Duodenal mucosa (tissue), 2 donors: ENCODE data around the gene PUS7L.

Source experiments
- H3K27ac ChIP-seq: one replicate; pipeline ENCODE4 v1.7.0; 2013; ENCODE audit warnings: low read depth, low read length
- H3K27me3 ChIP-seq, 2 donors: one replicate each; pipeline ENCODE4 v1.7.0; 2013; ENCODE audit warnings: low read length in 2 of 2, control low read depth in 1 of 2; ENCODE audit not compliant: insufficient read depth in 2 of 2, control insufficient read depth in 1 of 2
- H3K36me3 ChIP-seq, 2 donors: one replicate each; pipeline ENCODE4 v1.7.0; 2013; ENCODE audit warnings: low read length in 2 of 2, control low read depth in 1 of 2; ENCODE audit not compliant: insufficient read depth in 2 of 2, control insufficient read depth in 1 of 2
- H3K4me1 ChIP-seq, 2 donors: one replicate each; pipeline ENCODE4 v1.7.0; 2013; ENCODE audit warnings: low read length in 2 of 2, control low read depth in 1 of 2; ENCODE audit not compliant: insufficient read depth in 2 of 2, control insufficient read depth in 1 of 2
- H3K4me3 ChIP-seq, 2 donors: one replicate each; pipeline ENCODE4 v1.7.0; 2013; ENCODE audit warnings: low read length in 2 of 2, low read depth in 1 of 2
- H3K9ac ChIP-seq, 2 donors: one replicate each; pipeline ENCODE4 v1.7.0; 2013; ENCODE audit warnings: low read length in 2 of 2, low read depth in 1 of 2
- H3K9me3 ChIP-seq, 2 donors: one replicate each; pipeline ENCODE4 v1.7.0; 2013; ENCODE audit warnings: low read length in 2 of 2, control low read depth in 1 of 2; ENCODE audit not compliant: control insufficient read depth in 1 of 2

The PUS7L gene

GRCh38 chr12:43758728-43759563, at the start of gene PUS7L, which contains the start of gene IRAK4:
Gene PUS7L (minus strand): TSS chr12:43758790. CDS start chr12:43755245, 3,545 bp downstream.
Gene IRAK4 (plus strand): TSS chr12:43758951. CDS start chr12:43768112, 9,161 bp downstream.
- H3K36me3 ChIP-seq = peaks cover 0 to 5% of the 10 kb centered on the region in 2 donors

DNA sequence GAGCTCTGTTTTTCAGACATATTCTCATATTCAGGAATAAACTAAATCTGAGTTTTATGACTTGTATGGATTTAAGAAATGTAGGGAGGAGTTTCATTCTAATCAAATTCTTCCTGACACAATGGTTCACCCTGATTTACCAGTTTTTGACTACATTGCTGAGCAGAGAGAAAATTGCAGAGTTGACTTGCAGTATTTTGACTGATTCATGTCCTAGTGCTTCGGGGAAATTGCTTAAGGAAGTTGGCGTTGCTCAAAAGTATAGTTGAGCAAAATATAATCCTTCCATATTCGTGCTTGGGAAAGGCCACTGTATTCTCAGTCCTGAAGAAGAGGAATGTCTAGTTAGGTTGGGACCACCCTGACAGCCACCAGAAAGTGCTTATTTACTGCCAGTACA, 48.8 kb upstream of the PUS7L start:
- H3K9ac ChIP-seq = no peak overlapping the region
- H3K27ac ChIP-seq = no peak overlapping the region
- H3K9me3 ChIP-seq = no peaks in the 10 kb centered on the region
- peaks cover 11 to 22% of the 10 kb centered on the region in 2 donors for H3K4me1 ChIP-seq
- peaks cover 5% of the 10 kb centered on the region in 2 donors for H3K36me3 ChIP-seq
- no peaks in the 10 kb centered on the region for H3K27me3 ChIP-seq
- no peak overlapping the region for H3K4me3 ChIP-seq

More at GRCh38 chr12:43758728-43759563, at the start of gene PUS7L, which contains the start of gene IRAK4:
- H3K27ac ChIP-seq = peak within 1 kb of the TSS; percentile 94
- H3K27me3 ChIP-seq = no peaks in the 10 kb centered on the region
- peak within 1 kb of the TSS; percentile 88 to 91 for H3K4me3 ChIP-seq
- no peaks in the 10 kb centered on the region for H3K9me3 ChIP-seq
- peaks cover 31 to 36% of the 10 kb centered on the region in 2 donors for H3K4me1 ChIP-seq
- peak within 1 kb of the TSS; percentile 90 to 93 for H3K9ac ChIP-seq

- H3K27me3 ChIP-seq = no peaks in the 10 kb centered on the region
- H3K9ac ChIP-seq = peak overlapping the region; percentile 87 to 97
- no peaks in the 10 kb centered on the region for H3K9me3 ChIP-seq
- H3K27ac ChIP-seq = peak overlapping the region; percentile 95
- H3K4me1 ChIP-seq = peaks cover 11 to 22% of the 10 kb centered on the region in 2 donors
- peaks cover 5 to 9% of the 10 kb centered on the region in 2 donors for H3K36me3 ChIP-seq
- peak overlapping the region; percentile 98 for H3K4me3 ChIP-seq
These were observed 48.1 kb upstream of the PUS7L start for GRCh38 chr12:43806737-43807072.

- no peaks in the 10 kb centered on the region for H3K9me3 ChIP-seq
- no peaks in the 10 kb centered on the region for H3K27me3 ChIP-seq
- peaks cover 5 to 13% of the 10 kb centered on the region in 2 donors for H3K36me3 ChIP-seq
- H3K9ac ChIP-seq = peak within 1 kb of the TSS; percentile 92 to 97
- peak within 1 kb of the TSS; percentile 95 for H3K27ac ChIP-seq
- H3K4me1 ChIP-seq = peaks cover 11 to 22% of the 10 kb centered on the region in 2 donors
- H3K4me3 ChIP-seq = peak within 1 kb of the TSS; percentile 98
These were observed 47.5 kb upstream of the PUS7L start, which contains the start of gene TWF1 for GRCh38 chr12:43805860-43806736. Gene TWF1 (minus strand): TSS chr12:43806317. CDS start chr12:43806245, 72 bp downstream.

DNA sequence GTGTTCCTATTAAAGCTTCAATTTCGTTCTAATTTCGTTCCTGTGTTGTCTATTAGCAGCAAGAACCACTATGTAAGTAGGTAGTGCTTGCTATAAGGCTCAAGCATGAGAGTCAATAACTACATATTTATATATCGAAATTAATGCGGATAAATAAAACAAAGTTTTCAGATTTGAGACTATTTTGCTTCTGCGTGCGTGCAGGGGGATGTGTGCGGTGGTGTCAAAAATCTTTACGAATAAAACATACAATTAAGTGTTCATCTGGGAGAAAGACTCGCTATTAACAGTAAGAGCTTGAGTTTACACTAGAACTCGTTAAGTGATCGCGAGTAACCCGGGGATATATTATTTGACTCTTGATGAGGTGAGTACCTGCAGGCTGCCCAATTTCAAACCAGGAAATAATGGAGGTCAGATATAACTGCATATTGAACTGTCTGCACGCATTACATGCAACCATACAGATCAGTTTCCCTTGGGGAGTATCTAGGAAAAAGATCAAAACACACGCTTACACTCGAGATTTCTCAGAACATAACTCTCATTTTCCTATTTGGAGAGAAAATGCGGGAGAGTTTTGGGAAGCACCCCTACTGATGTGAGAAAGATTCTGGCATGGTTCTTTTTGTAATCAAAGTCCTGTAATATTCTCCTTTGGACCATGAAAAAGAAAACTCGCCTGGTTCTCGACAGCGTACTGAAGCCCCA, 46.7 kb upstream of the PUS7L start:
- no peaks in the 10 kb centered on the region for H3K9me3 ChIP-seq
- H3K27me3 ChIP-seq = no peaks in the 10 kb centered on the region
- peaks cover 11 to 22% of the 10 kb centered on the region in 2 donors for H3K4me1 ChIP-seq
- peak overlapping the region; percentile 95 for H3K27ac ChIP-seq
- peaks cover 5 to 20% of the 10 kb centered on the region in 2 donors for H3K36me3 ChIP-seq
- peak overlapping the region; percentile 98 for H3K4me3 ChIP-seq
- H3K9ac ChIP-seq = peak overlapping the region; percentile 92 to 97

DNA sequence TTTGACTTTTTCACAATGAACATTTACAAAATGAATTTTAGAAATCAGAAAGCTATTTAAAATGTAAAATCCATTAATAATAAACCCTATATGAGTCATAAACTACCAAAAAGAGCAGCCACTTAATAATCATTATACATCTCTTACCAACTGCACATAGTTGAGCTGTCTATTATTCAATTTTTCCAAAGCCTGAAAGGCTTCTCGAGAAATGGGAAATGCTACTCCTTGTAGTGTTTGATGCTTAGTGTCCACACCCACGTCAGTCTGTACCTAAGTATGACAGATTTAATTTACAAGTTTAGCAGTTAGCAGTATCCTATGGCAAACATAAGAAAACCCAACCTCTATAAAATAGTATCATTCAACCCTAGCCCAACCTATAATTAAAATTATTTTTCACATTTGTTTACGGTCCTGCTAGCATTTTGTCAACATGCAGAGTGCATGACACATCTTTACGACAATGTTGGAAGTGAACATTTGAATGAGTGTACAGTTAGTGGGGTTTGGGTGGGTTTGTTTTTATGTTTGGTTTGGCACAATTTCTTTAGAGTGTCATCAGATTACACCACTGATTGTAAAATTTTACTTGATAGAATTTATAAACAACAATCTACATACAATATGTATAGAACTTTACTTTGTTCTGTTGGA, 39.1 kb upstream of the PUS7L start:
- Histone ChIP-seq H3K9me3 (no peaks in the 10 kb centered on the region), H3K36me3 (peaks cover 20 to 63% of the 10 kb centered on the region in 2 donors), H3K27ac (no peak overlapping the region), H3K4me1 (peaks cover 0 to under 1% of the 10 kb centered on the region in 2 donors), H3K27me3 (no peaks in the 10 kb centered on the region), H3K4me3 (no peak overlapping the region), H3K9ac (no peak overlapping the region)

GRCh38 chr12:43795716-43796280, 37.2 kb upstream of the PUS7L start:
- Histone ChIP-seq H3K9ac (no peak overlapping the region), H3K4me3 (no peak overlapping the region), H3K27me3 (no peaks in the 10 kb centered on the region), H3K36me3 (peaks cover 20 to 53% of the 10 kb centered on the region in 2 donors), H3K27ac (no peak overlapping the region), H3K9me3 (no peaks in the 10 kb centered on the region), H3K4me1 (no peaks in the 10 kb centered on the region)

DNA sequence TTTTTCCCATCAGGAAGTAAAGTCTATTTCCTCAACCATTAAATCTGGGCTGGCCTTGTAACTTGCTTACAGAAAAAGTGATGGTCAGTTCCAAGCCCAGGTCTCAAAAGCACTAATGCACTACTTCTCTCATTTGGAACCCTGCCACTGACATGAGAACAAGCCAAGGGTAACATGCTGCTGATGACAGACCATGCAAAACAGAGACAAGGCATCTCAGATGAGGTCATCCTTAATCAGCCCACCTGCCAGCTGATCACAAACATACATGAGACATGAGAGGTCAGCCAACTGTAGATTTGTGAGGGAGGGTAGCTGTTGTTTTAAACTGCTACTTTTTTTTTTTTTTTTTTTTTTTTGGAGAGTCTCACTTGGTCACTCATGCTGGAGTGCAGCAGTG, 31.4 kb upstream of the PUS7L start:
- Histone ChIP-seq H3K36me3 (peaks cover 10 to 30% of the 10 kb centered on the region in 2 donors), H3K4me1 (no peaks in the 10 kb centered on the region), H3K27me3 (no peaks in the 10 kb centered on the region), H3K27ac (no peak overlapping the region), H3K9me3 (no peaks in the 10 kb centered on the region), H3K4me3 (no peak overlapping the region), H3K9ac (no peak overlapping the region)
